Testis (tissue), 3 donors: ENCODE results near the gene FLT1. TPM values are rescaled to one million over a fixed set of nuclear protein-coding genes. Genes with fewer than 3 reads are reported as not detected.

ENCODE experiments used
- DNase-seq: peaks from one replicate; pipeline ENCODE4 v3.0.0-alpha.2; 2019
- H3K27ac ChIP-seq, 2 donors: fragments of 200-600 bp; sonication (generic); one replicate each; pipeline ENCODE4 v1.5.1; 2019
- H3K27me3 ChIP-seq: fragments of 200-600 bp; sonication (generic); one replicate; pipeline ENCODE4 v1.5.1; 2019
- H3K36me3 ChIP-seq: fragments of 200-600 bp; sonication (generic); one replicate; pipeline ENCODE4 v1.5.1; 2017; ENCODE audit warnings: low read depth; ENCODE audit errors: missing control alignments
- H3K4me1 ChIP-seq: fragments of 200-600 bp; sonication (generic); one replicate; pipeline ENCODE4 v1.5.1; 2019
- H3K4me3 ChIP-seq, 2 donors: fragments of 200-600 bp; sonication (generic); one replicate each; pipeline ENCODE4 v1.5.1; 2017 to 2019
- H3K9me3 ChIP-seq: fragments of 200-600 bp; sonication (generic); one replicate; pipeline ENCODE4 v1.5.1; 2017
- CTCF ChIP-seq, 3 experiments: fragments of 450-650 bp in 2 of 3; fragments of 200-600 bp in 1 of 3; sonication (generic) in 1 of 3; IDR thresholded peaks; one replicate each; pipeline ENCODE4 v1.5.1; 2016 to 2019; ENCODE audit warnings: antibody characterized with exemption in 3 of 3, mild to moderate bottlenecking in 2 of 3, moderate library complexity in 1 of 3
- POLR2A ChIP-seq: fragments of 450-650 bp; IDR thresholded peaks from one replicate; pipeline ENCODE4 v1.6.1; 2017; ENCODE audit warnings: antibody characterized with exemption, mild to moderate bottlenecking, moderate library complexity
- WGBS, 2 donors: methylation state at CpG; one replicate each; pipeline ENCODE4 v1.1.5; 2018; 5-methylcytosine and 5-hydroxymethylcytosine counted together
- intact Hi-C: fragments of 100-400 bp; cut with DNase I; formaldehyde crosslinking; loops from one replicate; pipeline ENCODE4 v1.15.1; 2023; ENCODE audit warnings: low total_unique reads
- polyA plus RNA-seq: library from polyadenylated mRNA; stranded (reverse); fragments of 350-450 nt; fragmentation: Illumina TruSeq; extraction: RNeasy Lipid Tissue Mini Kit (QIAGEN cat#74804); gene quantifications from one replicate; pipeline ENCODE4 v1.2.3, GENCODE V29; 2014; ENCODE audit warnings: low read depth, low replicate concordance; ENCODE audit not compliant: insufficient read depth
- total RNA-seq, 2 donors: library from RNA; depleted of rRNA; stranded (reverse); fragments of >200 nt; gene quantifications; one replicate each; pipeline ENCODE4 v1.2.3, GENCODE V29; 2016

FLT1 gene
- total and polyA plus RNA-seq, 3 donors from 2014 or later = 26.6 to 48.1 (median 47.4) TPM

- no peaks in the 10 kb centered on the region for H3K36me3 ChIP-seq
- no peak overlapping the region for H3K27ac ChIP-seq
- TF ChIP-seq POLR2A = no peak
- intact Hi-C loops = no loop called here
- no peaks in the 10 kb centered on the region for H3K27me3 ChIP-seq
- H3K4me1 ChIP-seq = no peaks in the 10 kb centered on the region
- no peak for DNase-seq
- no peak overlapping the region for H3K4me3 ChIP-seq
- no peaks in the 10 kb centered on the region for H3K9me3 ChIP-seq
- 87 to 94% methylated on average over 8 of the region's 8 CpGs for WGBS, 2 donors
Measured at GRCh38 chr13:28522871-28523270, 27.9 kb upstream of the FLT1 start.

- Histone ChIP-seq H3K4me3 (no peak overlapping the region), H3K9me3 (no peaks in the 10 kb centered on the region), H3K27me3 (no peaks in the 10 kb centered on the region), H3K36me3 (no peaks in the 10 kb centered on the region), H3K27ac (no peak overlapping the region), H3K4me1 (no peaks in the 10 kb centered on the region)
- no peak for TF ChIP-seq CTCF (IDR thresholded peaks at IDR 0.05)
- TF ChIP-seq POLR2A = no peak
- 95 to 98% methylated on average over 4 of the region's 4 CpGs for WGBS, 2 donors
- intact Hi-C loops = no loop called here
- DNase-seq = no peak
Measured at GRCh38 chr13:28513745-28514144, 18.8 kb upstream of the FLT1 start.

GRCh38 chr13:28510542-28510941, 15.6 kb upstream of the FLT1 start:
- no peaks in the 10 kb centered on the region for H3K4me1 ChIP-seq
- no peak for DNase-seq
- WGBS, 2 donors = 69 to 80% methylated on average over 1 of the region's 1 CpG
- H3K4me3 ChIP-seq = no peak overlapping the region
- TF ChIP-seq POLR2A (no peak), CTCF (IDR thresholded peaks at IDR 0.05) (no peak)
- H3K9me3 ChIP-seq = no peaks in the 10 kb centered on the region
- no peaks in the 10 kb centered on the region for H3K36me3 ChIP-seq
- no peak overlapping the region for H3K27ac ChIP-seq
- intact Hi-C loops = no loop called here
- H3K27me3 ChIP-seq = no peaks in the 10 kb centered on the region

- intact Hi-C loops = no loop called here
- H3K27me3 ChIP-seq = no peaks in the 10 kb centered on the region
- H3K4me1 ChIP-seq = no peaks in the 10 kb centered on the region
Measured at GRCh38 chr13:28510066-28510465, 15.1 kb upstream of the FLT1 start.

GRCh38 chr13:28505543-28506135, 10.7 kb upstream of the FLT1 start:
- Histone ChIP-seq H3K36me3 (no peaks in the 10 kb centered on the region), H3K4me3 (no peak overlapping the region), H3K27ac (no peak overlapping the region), H3K9me3 (no peaks in the 10 kb centered on the region), H3K27me3 (no peaks in the 10 kb centered on the region), H3K4me1 (no peaks in the 10 kb centered on the region)
- intact Hi-C loops = no loop called here
- no peak for TF ChIP-seq POLR2A
- DNase-seq = no peak
- 69 to 83% methylated on average over 7 of the region's 7 CpGs for WGBS, 2 donors

More at GRCh38 chr13:28510066-28510465, 15.1 kb upstream of the FLT1 start:
- TF ChIP-seq CTCF (IDR thresholded peaks at IDR 0.05) (no peak), POLR2A (no peak)
- no peak for DNase-seq
- Histone ChIP-seq H3K9me3 (no peaks in the 10 kb centered on the region), H3K4me3 (no peak overlapping the region), H3K27ac (no peak overlapping the region), H3K36me3 (no peaks in the 10 kb centered on the region)
